Cardiac fibroblast (primary cell): ENCODE data around the gene LYRM4.

ENCODE experiments used
- DNase-seq, 2 donors: peaks; one replicate each; pipeline versions ENCODE4 v3.0.0 to v3.0.0-alpha.2; 2010; ENCODE audit warnings: low read depth in 2 of 2
- H3K4me3 ChIP-seq, 2 donors: replicated peaks in 1 of 2; 1 replicate in 1 of 2; 2 replicates in 1 of 2; pipeline ENCODE4 v1.5.1; 2011; ENCODE audit warnings: low read depth in 2 of 2, low read length in 2 of 2, mild to moderate bottlenecking in 2 of 2, moderate library complexity in 1 of 2
- TF ChIP-seq, protein P1 (sequence below): IDR thresholded peaks from one replicate; pipeline ENCODE4 v1.5.1; 2011; ENCODE audit warnings: low read depth, mild to moderate bottlenecking, low read length, inconsistent platforms

LYRM4 gene

DNA sequence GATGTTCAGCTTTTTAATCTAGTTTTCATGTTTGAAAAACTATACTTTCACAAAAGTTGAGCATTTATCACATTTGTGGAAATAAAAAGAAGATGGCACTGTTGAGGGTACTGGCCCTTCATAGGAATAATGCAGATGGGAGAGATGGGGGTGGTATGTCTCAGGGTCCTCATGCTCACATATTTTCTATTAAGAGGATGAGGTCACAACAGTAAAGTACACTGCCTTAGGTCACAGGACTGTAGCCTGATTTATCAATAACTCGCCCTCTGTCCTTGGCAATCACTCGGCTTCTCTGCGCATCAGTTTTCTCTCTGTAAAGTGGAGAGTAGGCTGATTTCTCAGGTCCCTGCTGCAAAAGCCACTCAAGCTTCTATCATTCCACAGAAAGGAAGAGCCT is 119.7 kb downstream of the LYRM4 start:
- TF ChIP-seq, protein P1, sequence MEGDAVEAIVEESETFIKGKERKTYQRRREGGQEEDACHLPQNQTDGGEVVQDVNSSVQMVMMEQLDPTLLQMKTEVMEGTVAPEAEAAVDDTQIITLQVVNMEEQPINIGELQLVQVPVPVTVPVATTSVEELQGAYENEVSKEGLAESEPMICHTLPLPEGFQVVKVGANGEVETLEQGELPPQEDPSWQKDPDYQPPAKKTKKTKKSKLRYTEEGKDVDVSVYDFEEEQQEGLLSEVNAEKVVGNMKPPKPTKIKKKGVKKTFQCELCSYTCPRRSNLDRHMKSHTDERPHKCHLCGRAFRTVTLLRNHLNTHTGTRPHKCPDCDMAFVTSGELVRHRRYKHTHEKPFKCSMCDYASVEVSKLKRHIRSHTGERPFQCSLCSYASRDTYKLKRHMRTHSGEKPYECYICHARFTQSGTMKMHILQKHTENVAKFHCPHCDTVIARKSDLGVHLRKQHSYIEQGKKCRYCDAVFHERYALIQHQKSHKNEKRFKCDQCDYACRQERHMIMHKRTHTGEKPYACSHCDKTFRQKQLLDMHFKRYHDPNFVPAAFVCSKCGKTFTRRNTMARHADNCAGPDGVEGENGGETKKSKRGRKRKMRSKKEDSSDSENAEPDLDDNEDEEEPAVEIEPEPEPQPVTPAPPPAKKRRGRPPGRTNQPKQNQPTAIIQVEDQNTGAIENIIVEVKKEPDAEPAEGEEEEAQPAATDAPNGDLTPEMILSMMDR = no peak
- DNase-seq = no peak
- no peak overlapping the region for H3K4me3 ChIP-seq

DNA sequence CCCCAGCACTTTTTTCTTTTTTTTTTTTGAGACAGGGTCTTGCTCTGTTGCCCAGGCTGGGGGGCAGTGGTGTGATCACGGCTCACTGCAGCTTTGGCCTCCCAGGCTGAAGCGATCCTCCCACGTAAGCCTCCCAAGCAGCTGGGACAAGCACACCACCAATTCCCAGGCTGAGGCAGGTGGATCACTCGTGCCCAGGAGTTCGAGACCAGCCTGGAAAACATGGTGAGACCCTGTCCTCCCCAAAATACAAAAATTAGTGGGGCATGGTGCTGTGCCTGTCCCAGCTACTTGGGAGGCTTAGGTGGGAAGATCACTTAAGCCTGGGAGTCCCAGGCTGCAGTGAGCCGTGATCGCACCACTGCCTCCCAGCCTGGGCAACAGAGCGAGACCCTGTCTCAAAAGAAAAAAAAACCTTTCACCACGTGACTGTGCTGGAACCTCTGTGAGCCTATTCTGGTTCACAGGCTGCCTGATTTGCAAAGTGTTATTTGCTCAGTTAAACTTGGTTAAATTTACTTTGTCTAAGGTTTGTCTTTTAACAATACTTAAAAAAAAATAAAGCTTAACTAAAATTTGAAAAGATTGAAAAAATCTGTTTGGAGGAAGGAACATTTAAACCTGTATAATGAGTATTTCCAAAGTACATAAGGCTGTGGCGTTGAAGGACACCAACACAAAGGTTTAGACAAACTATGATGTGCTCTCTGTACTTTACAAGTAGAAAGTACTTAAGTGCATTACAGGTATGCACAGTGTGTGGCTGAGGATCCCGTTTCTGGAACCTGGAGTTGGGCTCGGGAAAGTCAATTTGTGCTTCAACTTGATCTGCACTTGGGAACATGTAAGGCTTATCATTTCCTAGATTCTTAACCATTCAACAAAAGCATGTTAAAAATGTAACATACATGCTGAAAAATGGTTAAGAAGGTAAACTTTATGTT is 120.7 kb downstream of the LYRM4 start:
- no peak overlapping the region for H3K4me3 ChIP-seq
- DNase-seq = no peak
- TF ChIP-seq, protein P1 = no peak

DNA sequence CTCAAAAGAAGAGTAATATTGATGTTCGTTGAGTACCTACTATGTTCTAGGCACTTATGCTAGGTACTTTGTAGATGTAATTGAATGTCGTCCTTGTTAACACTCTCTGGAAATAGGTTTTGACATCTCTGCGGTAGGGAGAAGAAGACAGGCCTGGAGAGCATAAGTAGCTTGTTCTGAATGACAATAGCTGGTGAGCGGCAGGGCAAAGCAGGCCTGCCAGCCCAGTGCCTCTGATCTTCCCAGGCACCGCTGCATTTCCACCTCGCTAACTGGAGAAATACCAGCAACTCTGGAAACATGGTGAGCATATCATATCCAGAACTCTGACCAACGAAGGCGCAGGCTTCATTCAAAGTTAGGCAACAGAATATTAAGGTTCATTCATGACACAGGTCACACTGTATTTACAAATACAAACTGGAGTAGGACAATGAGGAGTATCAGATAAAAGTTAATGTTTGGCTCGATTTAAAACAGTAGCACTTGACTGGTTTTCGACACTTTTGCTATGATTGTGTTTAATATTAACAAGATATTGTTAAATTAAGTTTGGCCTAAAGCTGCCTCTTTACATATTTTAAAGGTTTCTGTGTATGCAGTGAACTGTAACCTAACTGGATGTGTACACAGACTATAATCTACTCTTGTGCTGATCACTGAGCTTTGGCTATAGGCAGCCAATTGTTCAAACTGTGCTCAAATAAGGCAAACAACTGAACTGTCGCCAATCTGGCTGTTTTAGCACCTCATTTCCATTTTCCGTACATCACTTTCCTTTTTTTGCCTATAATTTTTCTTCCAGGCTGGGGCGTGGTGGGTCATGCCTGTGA is 121.5 kb downstream of the LYRM4 start:
- no peak for DNase-seq
- H3K4me3 ChIP-seq = no peak overlapping the region
- TF ChIP-seq, protein P1 = no peak

DNA sequence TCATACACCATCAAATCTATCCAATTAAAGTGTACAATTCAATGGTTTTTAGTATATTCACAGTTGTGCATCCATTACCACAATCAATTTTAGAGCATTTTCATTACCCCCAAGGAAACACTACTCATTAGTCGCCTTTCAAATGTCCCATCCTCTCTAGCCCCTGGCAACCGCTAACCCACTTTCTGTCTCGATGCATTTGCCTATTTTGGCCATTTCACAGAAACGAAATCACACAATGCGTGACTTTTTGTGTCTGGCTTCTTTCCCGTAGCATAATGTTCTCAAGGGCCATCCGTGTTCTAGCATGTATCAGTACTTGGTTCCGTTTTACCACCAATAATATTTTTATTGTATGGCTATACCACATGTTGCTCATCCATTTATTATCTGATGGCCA is 123.9 kb downstream of the LYRM4 start:
- TF ChIP-seq, protein P1 = no peak
- no peak for DNase-seq
- H3K4me3 ChIP-seq = no peak overlapping the region

DNA sequence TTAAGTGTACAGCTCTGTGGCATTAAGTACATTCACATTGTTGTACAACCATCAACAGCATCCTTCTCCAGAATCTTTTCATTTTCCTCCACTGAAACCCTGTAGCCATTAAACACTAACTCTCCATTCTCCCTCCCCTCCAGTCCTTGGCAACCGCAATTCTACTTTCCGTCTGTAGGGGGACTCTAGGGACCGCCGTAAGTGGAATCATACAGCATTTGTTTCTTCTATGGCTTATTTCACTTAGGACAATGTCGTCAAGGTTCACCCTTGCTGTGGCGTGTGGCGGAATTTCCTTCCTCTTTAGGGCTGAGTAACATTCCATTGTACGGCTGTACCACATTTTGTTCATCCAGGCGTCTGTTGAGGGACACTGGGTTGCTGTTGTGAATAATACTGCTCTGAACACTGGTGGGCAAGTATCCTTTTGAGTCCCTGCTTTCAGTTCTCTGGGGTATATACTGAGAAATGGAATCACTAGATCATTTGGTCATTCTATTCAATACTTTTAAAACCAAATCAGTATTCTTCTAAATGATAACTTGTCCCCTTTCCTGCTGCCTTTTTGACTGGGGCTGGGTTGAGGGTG is 124.9 kb downstream of the LYRM4 start:
- H3K4me3 ChIP-seq = no peak overlapping the region
- peak; percentile 58 to 69 for DNase-seq
- TF ChIP-seq, protein P1 = peak; percentile 80

DNA sequence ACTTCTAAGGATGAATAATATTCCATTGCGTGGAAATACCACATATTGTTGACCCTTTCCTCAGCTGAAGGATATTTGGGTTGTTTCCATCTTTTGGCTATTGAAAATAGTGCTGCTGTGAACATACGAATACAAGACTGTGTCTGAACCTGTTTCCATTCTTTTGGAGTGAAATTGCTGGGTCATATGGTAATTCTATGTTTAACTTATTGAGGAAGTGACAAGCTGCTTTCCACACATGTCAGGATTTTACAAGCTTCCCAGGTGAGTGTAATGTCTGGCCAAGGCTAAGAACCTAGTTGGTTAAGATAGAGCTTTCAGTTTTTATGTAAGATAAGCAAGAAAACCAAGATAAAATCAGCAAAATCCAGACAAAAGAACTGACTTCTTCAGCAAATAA is 126.8 kb downstream of the LYRM4 start:
- no peak for DNase-seq
- TF ChIP-seq, protein P1 = no peak
- no peak overlapping the region for H3K4me3 ChIP-seq
